Gastrocnemius medialis (tissue), 4 donors: ENCODE measurements around the gene TIMP3.

Experiments
- POLR2A ChIP-seq, 2 donors: fragments of 450-650 bp; IDR thresholded peaks; one replicate each; pipeline ENCODE4 v1.6.1; 2017; ENCODE audit warnings: antibody characterized with exemption in 2 of 2, mild to moderate bottlenecking in 2 of 2, moderate library complexity in 2 of 2
- TF ChIP-seq, protein P1 (sequence below), 5 experiments: fragments of 450-650 bp in 3 of 5; fragments of 200-600 bp in 2 of 5; sonication (generic) in 2 of 5; IDR thresholded peaks in 4 of 5; conservative IDR thresholded peaks in 1 of 5; 1 replicate in 4 of 5; 2 replicates in 1 of 5; pipeline ENCODE4 v1.5.1; 2016 to 2019; ENCODE audit warnings: antibody characterized with exemption in 5 of 5, mild to moderate bottlenecking in 3 of 5, moderate library complexity in 3 of 5

DNA sequence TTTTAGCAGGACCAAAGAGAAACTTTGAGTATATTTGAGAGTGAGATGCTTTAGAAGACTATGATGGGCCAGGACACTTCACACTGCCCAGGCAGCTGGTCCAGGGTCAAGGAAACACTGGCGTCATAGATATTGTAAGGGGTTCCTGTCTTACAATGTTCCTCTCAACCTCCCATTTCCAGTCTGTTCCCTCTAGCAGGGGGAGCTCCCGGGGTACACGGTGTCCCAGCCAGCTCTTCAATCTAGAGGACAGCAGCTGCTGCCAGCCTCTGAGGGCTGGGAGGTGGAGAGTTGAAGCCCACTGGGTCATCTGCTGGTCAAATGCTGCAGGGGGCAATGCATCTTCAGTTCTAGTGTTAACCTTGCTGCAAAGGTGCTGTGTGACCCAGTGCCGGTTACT is 40.7 kb upstream of the TIMP3 start:
- TF ChIP-seq, protein P1, sequence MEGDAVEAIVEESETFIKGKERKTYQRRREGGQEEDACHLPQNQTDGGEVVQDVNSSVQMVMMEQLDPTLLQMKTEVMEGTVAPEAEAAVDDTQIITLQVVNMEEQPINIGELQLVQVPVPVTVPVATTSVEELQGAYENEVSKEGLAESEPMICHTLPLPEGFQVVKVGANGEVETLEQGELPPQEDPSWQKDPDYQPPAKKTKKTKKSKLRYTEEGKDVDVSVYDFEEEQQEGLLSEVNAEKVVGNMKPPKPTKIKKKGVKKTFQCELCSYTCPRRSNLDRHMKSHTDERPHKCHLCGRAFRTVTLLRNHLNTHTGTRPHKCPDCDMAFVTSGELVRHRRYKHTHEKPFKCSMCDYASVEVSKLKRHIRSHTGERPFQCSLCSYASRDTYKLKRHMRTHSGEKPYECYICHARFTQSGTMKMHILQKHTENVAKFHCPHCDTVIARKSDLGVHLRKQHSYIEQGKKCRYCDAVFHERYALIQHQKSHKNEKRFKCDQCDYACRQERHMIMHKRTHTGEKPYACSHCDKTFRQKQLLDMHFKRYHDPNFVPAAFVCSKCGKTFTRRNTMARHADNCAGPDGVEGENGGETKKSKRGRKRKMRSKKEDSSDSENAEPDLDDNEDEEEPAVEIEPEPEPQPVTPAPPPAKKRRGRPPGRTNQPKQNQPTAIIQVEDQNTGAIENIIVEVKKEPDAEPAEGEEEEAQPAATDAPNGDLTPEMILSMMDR (IDR thresholded peaks at IDR 0.05 in 4 of 5, conservative IDR thresholded peaks at IDR 0.05 in 1 of 5) = no peak
- TF ChIP-seq POLR2A (IDR thresholded peaks at IDR 0.05) = peak in 1 of 2 donors; percentile 25
